ENCODE results near the gene ZC3H4.

DNA sequence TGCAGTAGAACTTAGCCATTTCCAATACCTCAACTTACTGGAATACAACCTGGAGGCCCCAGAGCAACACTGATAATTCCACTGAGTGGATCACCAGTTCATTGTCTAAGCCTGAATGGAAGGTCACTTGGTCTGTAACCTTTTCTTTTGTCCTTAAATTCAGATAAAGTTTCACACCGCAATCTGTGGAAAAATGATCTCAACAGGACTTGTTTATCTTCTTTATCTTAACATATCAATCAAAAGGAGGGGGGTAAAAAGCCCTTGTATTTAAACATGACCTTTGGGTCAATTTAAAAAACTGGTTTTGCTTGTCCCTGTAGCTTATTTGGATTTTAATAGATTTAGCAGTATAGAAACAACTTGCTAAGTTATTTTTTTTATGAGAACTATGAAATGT lies 38.6 kb upstream of the ZC3H4 start:
- TF ChIP-seq SPI1 (IDR thresholded peaks at IDR 0.05; ENCODE audit: borderline replicate concordance, low read depth, low read length) = no peak
- TF ChIP-seq NONO (IDR thresholded peaks at IDR 0.05; ENCODE audit: low read depth in 2 of 2, low read length in 1 of 2) = no peak
- no peak for TF ChIP-seq RFX5 (IDR thresholded peaks at IDR 0.05; ENCODE audit: low read depth, low read length)
- no peak for TF ChIP-seq ILF3 (IDR thresholded peaks at IDR 0.05; ENCODE audit: borderline replicate concordance)
- TF ChIP-seq, protein P1, sequence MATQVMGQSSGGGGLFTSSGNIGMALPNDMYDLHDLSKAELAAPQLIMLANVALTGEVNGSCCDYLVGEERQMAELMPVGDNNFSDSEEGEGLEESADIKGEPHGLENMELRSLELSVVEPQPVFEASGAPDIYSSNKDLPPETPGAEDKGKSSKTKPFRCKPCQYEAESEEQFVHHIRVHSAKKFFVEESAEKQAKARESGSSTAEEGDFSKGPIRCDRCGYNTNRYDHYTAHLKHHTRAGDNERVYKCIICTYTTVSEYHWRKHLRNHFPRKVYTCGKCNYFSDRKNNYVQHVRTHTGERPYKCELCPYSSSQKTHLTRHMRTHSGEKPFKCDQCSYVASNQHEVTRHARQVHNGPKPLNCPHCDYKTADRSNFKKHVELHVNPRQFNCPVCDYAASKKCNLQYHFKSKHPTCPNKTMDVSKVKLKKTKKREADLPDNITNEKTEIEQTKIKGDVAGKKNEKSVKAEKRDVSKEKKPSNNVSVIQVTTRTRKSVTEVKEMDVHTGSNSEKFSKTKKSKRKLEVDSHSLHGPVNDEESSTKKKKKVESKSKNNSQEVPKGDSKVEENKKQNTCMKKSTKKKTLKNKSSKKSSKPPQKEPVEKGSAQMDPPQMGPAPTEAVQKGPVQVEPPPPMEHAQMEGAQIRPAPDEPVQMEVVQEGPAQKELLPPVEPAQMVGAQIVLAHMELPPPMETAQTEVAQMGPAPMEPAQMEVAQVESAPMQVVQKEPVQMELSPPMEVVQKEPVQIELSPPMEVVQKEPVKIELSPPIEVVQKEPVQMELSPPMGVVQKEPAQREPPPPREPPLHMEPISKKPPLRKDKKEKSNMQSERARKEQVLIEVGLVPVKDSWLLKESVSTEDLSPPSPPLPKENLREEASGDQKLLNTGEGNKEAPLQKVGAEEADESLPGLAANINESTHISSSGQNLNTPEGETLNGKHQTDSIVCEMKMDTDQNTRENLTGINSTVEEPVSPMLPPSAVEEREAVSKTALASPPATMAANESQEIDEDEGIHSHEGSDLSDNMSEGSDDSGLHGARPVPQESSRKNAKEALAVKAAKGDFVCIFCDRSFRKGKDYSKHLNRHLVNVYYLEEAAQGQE (IDR thresholded peaks at IDR 0.05; ENCODE audit: borderline replicate concordance) = no peak
- TF ChIP-seq, protein P1 (CRISPR knock-in tag; IDR thresholded peaks at IDR 0.05; ENCODE audit: low read depth) = no peak
- TF ChIP-seq NFE2L1 (tag; IDR thresholded peaks at IDR 0.05; ENCODE audit: borderline replicate concordance, low read depth) = no peak
- no peak for TF ChIP-seq KAT2B (IDR thresholded peaks at IDR 0.05; ENCODE audit: low read depth, low read length)
